ENCODE data around the gene BCAS3. TPM values are rescaled to one million over a fixed set of nuclear protein-coding genes. Genes with fewer than 3 reads are reported as not detected.
A peak's percentile ranks its signal among the peaks of the same experiment; 100 is the strongest.

The BCAS3 gene
- total RNA-seq, 1 donor from 2014 or later = 44.8 TPM

GRCh38 chr17:60637683-60638082 is 40.0 kb upstream of the BCAS3 start:
- Mint-ChIP-seq H3K4me1 (ENCODE audit: low read depth, unreplicated experiment) (peaks cover 3% of the 10 kb centered on the region), H3K36me3 (ENCODE audit: unreplicated experiment) (no peaks in the 10 kb centered on the region), H3K4me3 (ENCODE audit: unreplicated experiment) (no peak overlapping the region), H3K27me3 (ENCODE audit: unreplicated experiment) (peaks cover 3% of the 10 kb centered on the region), H3K27ac (ENCODE audit: unreplicated experiment) (no peak overlapping the region), H3K9me3 (ENCODE audit: unreplicated experiment) (no peaks in the 10 kb centered on the region)
- DNase-seq = no peak
- TF ChIP-seq CTCF (IDR thresholded peaks at IDR 0.05; ENCODE audit: partially characterized antibody, unreplicated experiment) = no peak

- Mint-ChIP-seq H3K27ac (ENCODE audit: unreplicated experiment) (no peak overlapping the region), H3K4me3 (ENCODE audit: unreplicated experiment) (no peak overlapping the region), H3K27me3 (ENCODE audit: unreplicated experiment) (peaks cover 2% of the 10 kb centered on the region), H3K9me3 (ENCODE audit: unreplicated experiment) (no peaks in the 10 kb centered on the region), H3K36me3 (ENCODE audit: unreplicated experiment) (no peaks in the 10 kb centered on the region), H3K4me1 (ENCODE audit: low read depth, unreplicated experiment) (peaks cover 3% of the 10 kb centered on the region)
- no peak for TF ChIP-seq CTCF (IDR thresholded peaks at IDR 0.05; ENCODE audit: partially characterized antibody, unreplicated experiment)
- DNase-seq = no peak
These were observed 38.7 kb upstream of the BCAS3 start for GRCh38 chr17:60639019-60639330.

DNA sequence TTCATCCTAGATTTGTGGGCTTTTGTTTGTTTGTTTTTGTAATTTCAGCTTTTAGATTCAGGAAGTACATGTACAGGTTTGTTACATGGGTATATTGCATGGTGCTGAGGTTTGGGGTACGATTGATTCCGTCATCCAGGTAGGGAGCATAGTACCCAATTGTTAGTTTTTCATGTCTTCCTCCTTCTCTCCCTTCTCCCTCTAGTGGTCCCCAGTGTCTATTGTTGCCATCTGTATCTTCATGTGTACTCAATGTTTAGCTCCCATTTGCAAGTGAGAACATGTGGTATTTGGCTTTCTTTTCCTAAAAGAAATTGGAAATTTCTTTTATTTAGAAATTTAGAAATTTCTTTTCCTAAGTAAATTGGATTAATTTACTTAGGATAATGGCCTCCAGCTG is 37.1 kb upstream of the BCAS3 start:
- Mint-ChIP-seq H3K27me3 (ENCODE audit: unreplicated experiment) (peaks cover 2% of the 10 kb centered on the region), H3K9me3 (ENCODE audit: unreplicated experiment) (no peaks in the 10 kb centered on the region), H3K36me3 (ENCODE audit: unreplicated experiment) (no peaks in the 10 kb centered on the region), H3K4me1 (ENCODE audit: low read depth, unreplicated experiment) (peaks cover 3% of the 10 kb centered on the region), H3K27ac (ENCODE audit: unreplicated experiment) (no peak overlapping the region), H3K4me3 (ENCODE audit: unreplicated experiment) (no peak overlapping the region)
- peak; percentile 52 for TF ChIP-seq CTCF (IDR thresholded peaks at IDR 0.05; ENCODE audit: partially characterized antibody, unreplicated experiment)
- DNase-seq = no peak

DNA sequence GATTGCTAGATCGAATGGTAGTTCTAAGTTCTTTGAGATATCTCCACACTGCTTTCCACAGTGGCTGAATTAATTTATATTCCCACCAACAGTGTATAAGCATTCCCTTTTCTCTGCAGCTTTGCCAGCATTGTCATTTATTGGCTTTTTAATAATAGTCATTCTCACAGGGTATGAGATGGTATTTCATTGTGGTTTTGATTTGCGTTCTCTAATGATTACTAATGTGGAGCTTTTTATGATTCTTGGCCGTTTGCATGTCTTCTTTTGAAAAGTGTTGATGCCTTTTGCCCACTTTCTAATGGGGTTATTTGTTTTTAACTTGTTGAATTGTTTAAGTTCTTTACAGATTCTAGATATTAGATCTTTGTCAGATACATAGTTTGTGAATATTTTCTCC is 36.5 kb upstream of the BCAS3 start:
- Mint-ChIP-seq H3K27ac (ENCODE audit: unreplicated experiment) (no peak overlapping the region), H3K4me3 (ENCODE audit: unreplicated experiment) (no peak overlapping the region), H3K27me3 (ENCODE audit: unreplicated experiment) (peaks cover 2% of the 10 kb centered on the region), H3K4me1 (ENCODE audit: low read depth, unreplicated experiment) (peaks cover 3% of the 10 kb centered on the region), H3K36me3 (ENCODE audit: unreplicated experiment) (no peaks in the 10 kb centered on the region), H3K9me3 (ENCODE audit: unreplicated experiment) (no peaks in the 10 kb centered on the region)
- DNase-seq = no peak
- no peak for TF ChIP-seq CTCF (IDR thresholded peaks at IDR 0.05; ENCODE audit: partially characterized antibody, unreplicated experiment)

DNA sequence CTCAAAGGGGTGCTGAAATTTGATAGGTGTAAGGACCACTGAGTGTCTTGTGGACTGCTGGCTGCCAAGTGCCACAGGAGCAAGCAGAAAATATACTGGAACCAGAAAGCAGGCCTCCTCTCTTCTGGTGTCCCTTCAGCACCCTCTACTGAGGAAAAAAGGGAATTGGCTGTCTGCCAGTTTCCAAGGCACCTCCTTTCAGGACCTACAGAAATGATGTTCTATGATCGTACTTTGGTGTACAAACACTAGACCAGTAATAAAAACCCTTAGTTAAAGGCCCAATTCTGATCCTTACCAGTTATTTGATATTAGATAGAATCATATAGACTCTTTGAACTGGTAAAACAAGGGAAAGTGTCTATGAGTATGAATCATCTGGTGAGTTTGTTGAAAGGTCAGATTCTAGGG is 35.8 kb upstream of the BCAS3 start:
- TF ChIP-seq CTCF (IDR thresholded peaks at IDR 0.05; ENCODE audit: partially characterized antibody, unreplicated experiment) = peak; percentile 45
- H3K4me1 Mint-ChIP-seq (ENCODE audit: low read depth, unreplicated experiment) = peaks cover 3% of the 10 kb centered on the region
- no peaks in the 10 kb centered on the region for H3K36me3 Mint-ChIP-seq (ENCODE audit: unreplicated experiment)
- peak; percentile 50 for DNase-seq
- no peaks in the 10 kb centered on the region for H3K9me3 Mint-ChIP-seq (ENCODE audit: unreplicated experiment)
- no peak overlapping the region for H3K4me3 Mint-ChIP-seq (ENCODE audit: unreplicated experiment)
- no peak overlapping the region for H3K27ac Mint-ChIP-seq (ENCODE audit: unreplicated experiment)
- peaks cover 2% of the 10 kb centered on the region for H3K27me3 Mint-ChIP-seq (ENCODE audit: unreplicated experiment)

All from glutamatergic neuron (in vitro differentiated cells).